NK-92 (cell line): ENCODE results near the gene TEX55.
"Not testable (repeated sequence)": the region's sequence is repeated elsewhere in the genome, so short reads cannot be mapped to it uniquely, and the experiment has no call there.

Experiments used
- DNase-seq: peaks from one replicate; lab custom pipeline; 2025; ENCODE audit not compliant: unreplicated experiment; lab: John Stamatoyannopoulos, UW

Gene TEX55

DNA sequence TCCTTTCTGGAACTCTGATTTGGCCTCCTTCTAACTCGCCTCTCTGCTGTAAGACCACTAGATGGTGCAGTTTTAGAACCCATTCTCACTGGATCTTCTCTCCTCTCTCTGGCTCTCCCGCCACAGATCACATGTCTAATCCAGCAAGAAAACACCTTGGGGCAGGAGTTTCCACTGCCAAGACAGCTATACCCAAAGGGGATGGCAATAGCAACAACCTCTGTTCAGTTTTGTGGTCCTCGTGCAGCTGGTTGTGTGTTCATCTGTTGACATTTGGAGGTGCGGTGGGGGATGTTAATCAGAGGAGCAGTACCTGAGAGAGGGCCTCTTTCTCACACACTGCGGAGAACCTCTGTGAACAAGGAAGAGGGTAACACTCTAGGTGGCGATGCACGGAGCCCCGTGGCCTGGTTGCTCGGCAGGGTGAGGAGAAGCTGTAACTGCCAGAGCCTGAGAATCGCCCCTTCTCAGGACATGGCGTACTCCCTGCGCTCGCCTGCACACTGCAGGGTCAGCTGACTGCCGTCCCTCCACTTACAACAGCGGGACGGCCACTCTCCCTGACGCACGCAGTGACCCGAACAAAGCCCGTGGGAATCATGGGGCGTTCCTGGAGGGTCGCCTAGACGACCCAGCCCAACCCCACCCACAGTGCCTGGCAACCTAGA is at the start of gene TEX55:
Gene TEX55 (plus strand): TSS at position 666 of the 668 bp plus-strand sequence. CDS start 25 bp downstream, outside the sequence.
- no peak for DNase-seq

DNA sequence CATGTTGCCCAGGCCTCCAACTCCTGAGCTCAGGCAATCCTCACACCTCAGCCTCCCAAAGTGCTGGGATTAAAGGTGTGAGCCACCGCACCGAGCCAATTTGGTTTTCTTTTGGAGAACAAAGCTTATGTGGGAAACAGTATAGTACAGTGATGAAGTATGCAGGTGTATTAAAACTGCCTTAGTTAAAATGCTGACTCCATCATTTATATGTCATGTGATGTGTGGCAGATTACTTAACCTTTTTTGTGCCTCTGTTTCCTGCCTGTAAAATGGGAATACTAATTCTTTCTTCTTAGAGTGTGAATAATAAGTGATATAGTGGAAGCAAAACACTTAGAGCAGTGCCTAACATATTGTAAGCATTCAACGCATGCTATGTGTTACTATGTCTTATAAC is 48.0 kb upstream of the TEX55 start:
- no peak for DNase-seq

DNA sequence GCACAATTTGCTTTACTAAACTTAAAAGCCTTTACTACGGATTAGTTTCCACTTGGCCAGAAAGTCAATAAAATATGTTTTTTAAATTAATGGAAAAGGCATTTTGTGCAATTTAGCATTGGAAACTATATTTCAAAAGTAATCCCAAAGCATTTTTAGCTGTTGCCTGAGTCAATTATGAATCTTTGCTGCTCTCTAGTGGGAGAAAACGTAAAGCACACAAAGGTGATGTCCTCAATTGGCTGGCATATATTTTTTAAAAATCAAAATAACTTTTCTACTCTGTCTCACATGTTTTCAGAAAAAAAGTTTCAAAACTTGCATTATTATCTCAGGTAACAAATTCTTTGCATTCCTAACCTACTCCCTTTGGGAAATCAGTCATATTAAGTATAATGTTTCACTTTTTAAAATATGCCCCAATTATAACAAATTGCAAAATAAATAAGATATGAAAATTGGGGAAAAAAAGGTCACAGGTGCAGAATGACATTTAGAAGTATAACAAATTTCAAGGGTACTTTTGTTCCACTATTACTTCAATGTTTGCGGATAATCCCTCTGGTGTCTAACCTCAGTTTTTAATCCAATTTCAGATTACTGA is 47.2 kb upstream of the TEX55 start:
- no peak for DNase-seq

DNA sequence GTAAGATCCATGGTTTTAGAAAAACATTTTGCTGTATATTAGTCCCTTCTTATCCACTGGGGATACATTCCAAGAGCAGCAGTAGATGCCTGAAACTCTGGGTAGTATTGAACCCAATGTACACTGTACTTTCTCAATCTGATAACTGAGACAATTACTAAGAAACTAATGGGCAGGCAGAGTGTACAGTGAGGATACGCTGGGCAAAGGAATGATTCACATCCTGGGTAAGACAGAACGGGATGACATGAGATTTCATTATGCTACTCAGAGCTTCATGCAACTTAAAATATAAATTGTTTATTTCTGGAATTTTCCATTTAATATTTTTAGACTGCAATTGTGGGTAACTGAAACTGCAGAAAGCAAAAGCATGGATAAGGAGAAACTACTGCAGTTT is 46.2 kb upstream of the TEX55 start:
- no peak for DNase-seq

DNA sequence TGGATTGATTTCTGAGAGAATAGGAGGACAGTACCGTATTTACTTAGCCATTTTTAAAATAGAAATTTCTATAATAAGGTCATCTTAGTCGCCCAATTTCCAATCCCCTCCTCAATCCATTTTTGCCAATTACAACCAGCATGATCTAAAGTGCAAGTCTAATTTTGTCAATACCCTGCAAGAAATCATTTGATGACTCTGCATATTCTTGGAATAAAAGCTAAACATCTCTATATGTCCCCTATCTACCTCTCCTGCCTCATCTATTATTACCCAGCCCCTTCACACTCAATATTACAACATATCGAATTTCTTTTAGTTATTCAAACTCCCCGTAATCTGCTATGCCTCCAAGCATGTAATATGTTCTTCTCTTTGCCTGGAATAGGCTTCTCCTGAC is 41.9 kb upstream of the TEX55 start:
- no peak for DNase-seq

DNA sequence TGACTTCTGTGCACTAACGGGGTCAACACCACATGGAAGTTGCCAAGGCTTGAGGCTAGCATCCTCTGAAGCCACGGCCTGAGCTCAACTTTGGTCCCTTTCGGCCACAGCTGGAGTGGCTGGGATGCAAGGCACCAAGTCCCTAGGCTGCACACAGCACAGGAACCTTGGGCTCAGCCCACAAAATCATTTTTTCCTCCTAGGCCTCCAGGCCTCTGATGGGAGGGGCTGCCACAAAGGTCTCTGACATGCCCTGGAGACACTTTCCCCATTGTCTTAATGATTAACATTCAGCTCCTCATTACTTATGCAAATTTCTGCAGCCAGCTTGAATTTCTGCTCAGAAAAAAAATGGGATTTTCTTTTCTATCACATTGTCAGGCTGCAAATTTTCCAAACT is 27.6 kb upstream of the TEX55 start:
- not testable (repeated sequence) for DNase-seq

DNA sequence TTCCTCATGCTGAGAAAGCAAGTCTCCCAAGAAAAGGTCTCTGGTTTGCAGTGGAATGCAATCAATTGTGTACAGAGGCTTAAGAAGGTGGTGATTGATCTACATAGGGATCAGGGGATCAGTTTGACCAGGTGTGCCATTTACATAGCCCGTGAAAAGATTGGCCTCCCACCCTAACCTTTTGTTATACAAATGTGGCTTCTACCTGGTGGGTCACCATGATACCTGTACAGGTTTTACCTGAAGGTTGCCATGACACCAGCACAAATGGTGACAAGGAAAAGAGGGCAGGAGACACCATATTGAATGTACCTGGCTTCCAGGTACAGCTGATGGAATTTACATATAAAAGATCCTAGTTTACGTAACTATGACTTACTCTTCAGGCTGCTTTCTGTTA is 25.5 kb upstream of the TEX55 start:
- no peak for DNase-seq

DNA sequence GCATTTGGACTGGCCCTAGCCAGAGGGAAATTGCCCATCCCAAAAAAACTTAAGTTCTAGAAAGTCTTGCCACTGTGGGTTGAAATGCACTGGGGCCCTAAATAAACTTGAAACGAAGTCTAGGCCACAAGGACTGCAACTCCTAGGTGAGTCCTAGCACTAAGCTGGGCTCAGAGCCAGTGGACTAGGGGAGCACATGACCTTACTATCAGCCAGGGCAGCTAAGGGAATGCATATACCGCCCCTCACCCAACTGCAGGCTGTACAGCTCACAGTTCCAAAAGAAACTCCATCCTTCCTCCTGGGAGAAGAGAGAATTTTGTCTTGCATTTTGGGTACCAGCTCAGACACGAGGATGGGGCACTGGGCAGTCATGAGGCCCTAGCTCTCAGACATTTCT is 23.6 kb upstream of the TEX55 start:
- no peak for DNase-seq

DNA sequence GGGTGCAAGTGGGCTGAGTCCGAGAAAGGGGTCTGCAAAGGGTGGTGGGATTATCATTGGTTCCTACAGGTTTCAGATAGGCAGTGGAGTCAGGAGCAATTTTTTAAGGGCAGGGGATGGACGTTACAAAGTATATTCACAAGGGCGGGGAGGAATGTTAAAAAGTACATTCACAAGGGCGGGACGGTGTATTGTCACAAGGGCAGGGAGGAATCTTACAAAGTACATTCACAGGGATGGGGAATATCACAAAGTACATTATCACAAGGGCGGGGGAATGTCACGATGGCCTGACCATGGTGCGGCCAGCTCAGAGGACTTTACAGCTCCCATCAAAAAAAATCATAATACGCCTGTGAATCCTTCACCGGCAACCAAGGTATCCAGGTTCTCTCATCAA is 20.6 kb upstream of the TEX55 start:
- DNase-seq = no peak

DNA sequence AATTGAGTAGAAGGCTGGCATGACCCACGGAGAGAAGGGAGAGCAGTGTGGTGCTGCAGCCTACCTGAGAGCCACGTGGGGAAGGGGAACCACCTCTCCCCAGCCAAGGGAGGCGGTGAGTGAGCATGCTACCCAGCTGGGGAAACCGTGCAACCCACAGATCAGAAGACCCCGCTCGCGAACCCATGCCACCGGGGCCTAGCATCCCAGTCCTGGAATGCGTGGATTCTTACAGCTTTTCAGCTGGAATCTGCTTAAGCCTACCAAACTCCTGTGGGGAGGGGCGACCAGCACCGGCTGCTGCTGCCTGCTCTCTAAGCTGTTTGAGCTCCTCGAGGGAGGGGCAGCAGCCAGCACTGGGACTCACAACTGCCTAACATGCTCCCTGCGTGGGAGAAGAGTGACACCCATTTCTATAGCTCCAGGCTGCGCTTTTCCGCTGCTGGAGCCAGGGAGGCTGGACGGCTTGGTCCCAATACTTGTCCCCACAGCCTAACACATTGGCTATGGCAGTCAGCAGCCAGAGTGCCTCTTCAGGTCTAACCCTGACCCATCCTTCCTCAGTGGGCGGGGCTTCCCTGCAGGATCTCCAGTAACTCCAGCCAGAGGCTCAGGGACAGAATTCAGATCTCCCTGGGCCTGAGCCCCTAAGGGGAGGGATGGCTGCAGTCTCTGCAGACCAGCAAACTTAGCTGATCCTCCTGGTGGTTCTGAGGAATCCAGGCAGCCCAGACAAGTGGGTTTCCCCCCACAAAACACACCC is 20.0 kb upstream of the TEX55 start:
- no peak for DNase-seq

DNA sequence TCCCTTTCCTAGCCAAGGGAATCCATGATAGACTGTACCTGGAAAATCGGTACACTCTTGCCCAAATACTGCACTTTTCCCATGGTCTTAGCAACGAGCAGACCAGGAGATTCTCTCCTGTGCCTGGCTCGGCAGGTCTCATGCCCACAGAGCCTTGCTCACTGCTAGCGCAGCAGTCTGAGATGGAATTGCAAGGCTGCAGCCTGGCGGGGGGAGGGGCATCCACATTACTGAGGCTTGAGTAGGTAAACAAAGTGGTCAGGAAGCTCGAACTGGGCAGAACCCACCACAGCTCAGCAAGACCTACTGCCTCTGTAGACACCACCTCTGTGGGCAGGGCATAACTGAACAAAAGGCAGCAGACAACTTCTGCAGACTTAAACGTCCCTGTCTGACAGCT is 15.7 kb upstream of the TEX55 start:
- DNase-seq = not testable (repeated sequence)

DNA sequence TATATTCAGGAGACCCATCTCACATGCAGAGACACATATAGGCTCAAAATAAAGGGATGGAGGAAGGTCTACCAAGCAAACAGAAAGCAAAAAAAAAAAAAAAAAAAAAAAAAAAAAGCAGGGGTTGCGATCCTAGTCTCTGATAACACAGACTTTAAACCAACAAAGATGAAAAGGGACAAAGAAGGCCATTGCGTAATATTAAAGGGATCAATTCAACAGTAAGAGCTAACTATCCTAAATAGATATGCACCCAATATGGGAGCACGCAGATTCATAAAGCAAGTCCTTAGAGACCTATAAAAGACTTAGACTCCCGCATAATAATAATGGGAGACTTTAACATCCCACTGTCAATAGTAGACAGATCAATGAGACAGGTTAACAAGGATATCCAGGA is 13.7 kb upstream of the TEX55 start:
- DNase-seq = not testable (repeated sequence)

DNA sequence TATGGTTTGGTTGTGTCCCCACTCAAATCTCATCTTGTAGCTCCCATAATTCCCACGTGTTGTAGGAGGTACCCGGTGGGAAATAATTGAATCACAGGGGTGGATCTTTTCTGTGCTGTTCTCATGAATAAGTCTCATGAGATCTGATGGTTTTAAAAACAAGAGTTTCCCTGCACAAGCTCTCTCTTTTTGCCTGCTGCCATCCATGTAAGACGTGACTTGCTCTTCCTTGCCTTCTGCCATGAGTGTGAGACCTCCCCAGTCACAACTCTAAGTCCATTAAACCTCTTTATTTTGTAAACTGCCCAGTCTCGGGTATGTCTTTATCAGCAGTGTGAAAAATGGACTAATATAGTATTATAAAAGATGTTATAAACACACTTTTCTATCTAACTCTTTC is 6.6 kb upstream of the TEX55 start:
- not testable (repeated sequence) for DNase-seq

DNA sequence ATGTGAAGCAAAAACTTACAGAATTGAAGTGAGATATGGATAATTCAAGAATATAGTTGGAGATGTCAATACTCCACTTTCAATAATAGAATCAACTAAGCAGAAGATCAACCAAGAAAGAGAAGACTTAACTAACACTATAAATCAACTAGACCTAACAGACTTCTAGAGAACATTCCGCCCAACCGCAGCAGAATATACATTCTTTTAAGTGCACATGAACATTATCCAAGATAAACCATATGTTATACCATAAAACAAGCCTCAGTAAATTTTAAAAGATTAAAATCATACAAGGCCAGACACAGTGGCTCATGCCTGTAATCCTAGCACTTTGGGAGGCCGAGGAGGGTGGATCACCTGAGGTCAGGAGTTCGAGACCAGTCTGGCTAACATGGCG is 5.5 kb upstream of the TEX55 start:
- no peak for DNase-seq

DNA sequence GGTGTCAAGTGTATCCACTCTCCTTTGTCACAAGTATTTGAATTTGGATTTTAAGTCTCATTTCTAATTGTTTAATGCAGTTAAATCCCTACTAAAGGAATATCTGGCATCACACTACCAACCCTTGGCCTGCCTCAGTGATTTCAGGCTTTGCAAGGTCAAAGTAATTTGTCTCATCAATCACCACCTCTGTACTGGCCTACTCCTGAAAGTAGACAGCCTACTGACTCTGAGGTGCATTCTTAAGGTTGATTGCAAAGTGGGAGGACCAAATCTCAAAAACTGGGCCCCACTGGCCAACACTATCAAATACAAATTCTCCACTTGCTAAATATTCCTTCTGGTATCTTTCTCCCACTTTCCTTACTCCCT is 851 bp upstream of the TEX55 start:
- DNase-seq = no peak

DNA sequence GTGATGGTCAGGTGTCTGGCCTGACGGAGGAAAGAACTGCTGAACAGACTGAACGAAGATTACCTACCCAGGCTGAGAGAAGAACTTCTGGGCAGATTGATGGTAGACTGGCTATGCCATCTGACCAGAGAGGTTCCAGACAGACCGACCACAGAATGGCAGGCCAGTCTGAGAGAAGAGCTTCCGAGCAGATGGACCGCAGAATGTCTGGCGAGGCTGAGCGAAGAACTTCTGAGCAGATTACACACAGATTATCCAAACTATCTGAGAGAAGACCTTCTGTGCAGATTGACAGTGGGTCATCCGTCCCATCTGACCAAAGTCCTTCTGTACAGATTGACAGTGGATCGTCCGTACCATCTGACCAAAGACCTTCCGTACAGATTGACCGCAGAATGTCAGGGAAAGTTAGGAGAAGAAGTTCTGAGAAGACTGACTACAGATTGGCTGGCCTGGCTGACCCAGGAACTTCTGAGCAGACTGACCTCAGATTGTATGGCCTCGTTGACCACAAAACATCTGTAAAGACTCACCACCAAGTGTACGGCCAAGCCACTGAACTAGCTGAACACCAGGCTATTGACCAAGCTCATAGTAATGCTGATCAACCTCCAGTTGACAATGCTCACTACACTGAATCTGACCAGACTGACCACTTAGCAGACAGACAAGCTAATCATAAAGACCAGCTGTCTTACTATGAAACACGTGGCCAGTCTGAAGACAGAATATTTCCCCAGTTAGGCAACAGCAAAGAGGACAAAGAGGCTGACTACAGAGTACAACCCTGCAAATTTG is 812 bp downstream of the TEX55 start:
- DNase-seq = no peak

DNA sequence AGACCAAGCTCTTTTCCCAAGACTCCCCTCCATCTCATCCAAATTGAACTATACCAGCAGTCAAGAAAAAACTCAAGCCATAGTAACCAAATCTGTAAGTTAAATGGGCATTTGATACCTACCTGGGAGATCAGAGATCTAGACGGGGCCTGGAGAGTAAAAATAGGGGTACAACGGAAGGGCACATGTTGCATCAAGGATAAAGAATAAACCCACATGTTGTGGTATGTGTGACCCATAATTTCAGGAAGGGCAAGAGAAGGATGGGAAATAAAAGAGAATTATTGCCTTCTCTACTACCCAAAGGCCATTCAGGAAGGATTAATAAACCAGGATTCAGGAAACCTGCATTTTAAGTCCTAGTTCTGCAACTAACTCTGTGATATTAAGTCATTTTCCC is 1.5 kb downstream of the TEX55 start:
- DNase-seq = no peak

DNA sequence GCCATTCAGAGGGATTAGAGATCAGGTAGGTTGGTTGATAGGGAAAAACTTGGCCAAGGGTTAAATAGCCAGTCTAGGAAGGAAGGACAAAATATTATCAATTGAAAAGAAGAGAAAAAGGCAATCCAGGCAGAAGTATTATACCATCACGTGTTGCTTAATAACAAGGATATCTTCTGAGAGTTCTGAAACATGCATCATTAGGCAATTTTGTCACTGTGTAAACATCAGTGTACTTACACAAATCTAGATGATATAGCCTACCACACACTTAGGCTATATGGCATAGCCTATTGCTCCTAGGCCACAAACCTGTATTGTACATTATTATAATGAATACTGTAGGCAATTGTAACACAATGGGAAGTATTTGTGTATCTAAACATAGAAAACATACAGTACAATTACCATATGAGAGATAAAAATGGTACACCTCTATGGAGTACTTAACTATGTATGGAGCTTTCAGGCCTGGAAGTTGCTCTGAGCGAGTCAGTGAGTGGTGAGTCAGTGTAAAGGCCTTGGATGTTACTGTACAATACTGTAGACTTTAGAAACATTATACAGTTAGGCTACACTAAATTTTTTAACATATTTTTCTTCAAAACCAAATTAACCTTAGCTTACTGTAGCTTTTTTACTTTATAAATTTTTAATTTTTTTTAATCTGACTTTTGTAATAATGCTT is 2.7 kb downstream of the TEX55 start:
- no peak for DNase-seq

DNA sequence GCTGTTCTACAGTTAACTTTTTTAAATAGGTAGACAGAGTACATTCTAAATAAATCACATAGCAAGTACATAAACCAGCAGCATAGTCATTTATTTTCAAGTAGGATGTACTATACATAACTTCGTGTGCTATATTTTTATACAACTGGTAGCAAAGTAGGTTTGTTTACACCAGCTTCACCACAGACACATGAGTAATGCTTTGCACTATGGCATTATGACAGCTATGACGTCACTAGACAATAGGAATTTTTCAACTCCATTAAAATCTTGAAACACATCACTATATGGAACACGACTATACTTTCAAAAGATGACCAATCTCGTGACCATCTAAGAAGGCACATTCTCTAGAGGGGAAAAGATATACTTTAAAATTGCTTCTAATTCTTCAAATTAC is 3.5 kb downstream of the TEX55 start:
- DNase-seq = no peak

DNA sequence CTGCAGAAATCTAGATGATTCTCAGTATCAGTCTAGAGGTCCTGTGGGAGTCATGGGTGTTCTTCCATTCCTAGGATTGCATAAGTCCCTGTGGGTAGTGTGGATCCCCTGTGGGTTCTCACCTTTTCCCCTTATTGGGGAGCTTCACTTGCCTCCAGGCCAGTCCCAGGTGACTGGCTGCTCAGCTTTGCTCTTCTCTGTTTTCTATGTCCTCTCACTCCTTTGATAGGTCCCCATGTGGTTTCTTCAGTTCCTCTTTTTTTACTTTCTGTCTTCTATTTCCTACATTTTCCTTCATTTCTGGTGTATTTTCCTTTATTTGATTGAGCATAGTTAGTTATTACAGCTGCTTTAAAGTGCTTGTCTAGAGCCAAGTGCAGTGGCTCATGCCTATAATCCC is 10.9 kb downstream of the TEX55 start:
- DNase-seq = no peak

DNA sequence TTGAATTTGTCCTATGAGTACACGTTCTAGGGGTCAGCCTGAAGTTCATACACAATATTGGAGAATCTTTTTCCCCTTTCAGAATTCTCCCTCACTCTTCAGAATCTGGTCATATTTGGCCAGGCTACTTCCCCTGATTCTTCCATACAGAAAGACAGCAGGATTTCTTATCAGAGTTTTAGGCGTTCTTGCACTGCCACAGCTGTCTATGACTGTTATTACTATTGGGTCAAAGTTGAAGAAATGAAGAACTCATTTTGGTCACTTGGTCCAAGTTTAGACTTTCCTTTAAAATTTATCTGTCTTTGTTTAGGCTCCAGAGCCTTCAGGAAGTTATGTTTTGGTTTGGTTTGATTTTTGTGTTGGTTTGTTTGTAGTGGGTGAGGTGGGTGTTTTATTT is 12.0 kb downstream of the TEX55 start:
- DNase-seq = no peak
